A549 treated with dexamethasone at 1 μM for 4 hours (cell line): ENCODE results near the gene OR5AS1. TPM values are rescaled to one million over a fixed set of nuclear protein-coding genes. Genes with fewer than 3 reads are reported as not detected.

Experiments used
- total RNA-seq: library from RNA; stranded (reverse); fragments of 200-300 nt; extraction: Qiagen RNA extraction; gene quantifications from 5 replicates; pipeline ENCODE4 v1.2.3, GENCODE V29; 2022

The OR5AS1 gene
- not detected in 5 replicates for total RNA-seq

DNA sequence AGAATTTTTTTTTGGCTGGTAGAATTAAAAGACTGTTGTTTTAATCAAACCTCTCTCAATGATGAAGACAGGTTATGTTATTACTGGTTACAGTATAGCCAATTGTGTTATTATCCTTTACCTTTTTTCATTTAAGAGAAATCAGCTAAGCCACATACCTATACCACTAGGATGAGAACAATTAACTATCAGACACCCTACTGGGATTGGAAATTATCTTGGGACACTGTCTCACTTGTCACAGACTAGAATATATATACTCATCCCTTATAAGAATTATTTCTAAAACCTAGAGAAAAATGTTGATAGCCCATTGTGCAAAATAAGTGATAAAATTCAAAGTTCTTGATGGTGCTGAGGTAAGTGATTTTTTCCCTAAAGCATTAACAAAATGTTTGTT lies at the start of gene OR5AS1:
OR5AS1 (plus strand) TSS at position 301 of the 400 bp plus-strand sequence. CDS start 2,765 bp downstream, outside the sequence.

DNA sequence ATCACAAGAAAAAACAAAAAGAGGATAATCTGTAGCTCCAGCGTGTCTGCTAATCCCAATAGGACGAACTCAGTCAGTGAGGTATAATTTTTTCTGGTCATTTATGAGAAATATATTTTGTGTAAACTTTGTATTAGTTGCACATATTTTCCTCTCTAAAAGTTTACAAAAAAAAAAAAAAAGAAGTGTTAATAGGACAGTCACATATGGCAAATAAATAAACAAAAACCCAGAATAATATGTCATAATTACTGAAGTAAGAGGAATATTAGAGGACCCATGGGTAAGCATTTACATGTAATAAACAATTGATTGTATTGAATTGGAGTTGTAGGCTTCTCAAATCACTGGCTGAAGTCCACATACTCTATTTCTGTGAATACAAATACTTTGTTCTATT lies 32.9 kb upstream of the OR5AS1 start, which contains the start of gene OR5F1:
OR5F1 (minus strand) TSS at position 101 of the 400 bp plus-strand sequence; CDS start at position 101, 0 bp downstream.

Other genes with a start within 250 kb of the OR5AS1 start
- not detected in 5 replicates for gene OR5D14, start 232.1 kb upstream of the OR5AS1 start, total RNA-seq
- not detected in 5 replicates for gene OR5L1, start 216.3 kb upstream of the OR5AS1 start, total RNA-seq
- not detected in 5 replicates for gene OR5D18, start 208.0 kb upstream of the OR5AS1 start, total RNA-seq
- not detected in 5 replicates for gene OR5L2, start 200.4 kb upstream of the OR5AS1 start, total RNA-seq
- not detected in 5 replicates for gene OR5D16, start 188.9 kb upstream of the OR5AS1 start, total RNA-seq
- gene TRIM51, start 144.4 kb upstream of the OR5AS1 start, total RNA-seq = not detected in 5 replicates
- gene OR5W2, start 113.1 kb upstream of the OR5AS1 start, total RNA-seq = not detected in 5 replicates
- not detected in 5 replicates for gene OR5I1, start 91.3 kb upstream of the OR5AS1 start, total RNA-seq
- not detected in 5 replicates for gene OR10AG1, start 57.7 kb upstream of the OR5AS1 start, total RNA-seq
- gene OR5F1, start 33.0 kb upstream of the OR5AS1 start, total RNA-seq = not detected in 5 replicates
- gene OR8I2, start 65.7 kb downstream of the OR5AS1 start, total RNA-seq = not detected in 5 replicates
- not detected in 5 replicates for gene OR8H2, start 76.0 kb downstream of the OR5AS1 start, total RNA-seq
- not detected in 5 replicates for gene OR8H3, start 94.7 kb downstream of the OR5AS1 start, total RNA-seq
- not detected in 5 replicates for gene OR8J3, start 112.5 kb downstream of the OR5AS1 start, total RNA-seq
- gene OR8K5, start 132.7 kb downstream of the OR5AS1 start, total RNA-seq = not detected in 5 replicates
- gene OR5J2, start 149.0 kb downstream of the OR5AS1 start, total RNA-seq = not detected in 5 replicates
- gene OR5T2, start 206.6 kb downstream of the OR5AS1 start, total RNA-seq = not detected in 5 replicates
- gene OR5T3, start 224.6 kb downstream of the OR5AS1 start, total RNA-seq = not detected in 5 replicates
- not detected in 5 replicates for gene OR5T1, start 246.5 kb downstream of the OR5AS1 start, total RNA-seq